Astrocyte (in vitro differentiated cells and primary cell): ENCODE results near the gene E4F1. TPM values are rescaled to one million over a fixed set of nuclear protein-coding genes. Genes with fewer than 3 reads are reported as not detected.

Experiments used
- DNase-seq: peaks from one replicate; pipeline ENCODE4 v3.0.0-alpha.2; 2010; ENCODE audit warnings: low read depth
- FAIRE-seq: peaks from 2 replicates; lab custom pipeline; 2011; peaks lifted over from hg19 to GRCh38; lab: Jason Lieb, UNC
- H2AFZ ChIP-seq: 2 replicates; pipeline ENCODE4 v1.6.0; 2012; ENCODE audit warnings: low read depth, low read length, inconsistent platforms
- H3K27ac ChIP-seq: 2 replicates; pipeline ENCODE4 v1.5.1; 2011; ENCODE audit warnings: low read depth, low read length, inconsistent platforms
- H3K27me3 ChIP-seq: 2 replicates; pipeline ENCODE4 v1.6.0; 2011; ENCODE audit warnings: low read length, inconsistent platforms; ENCODE audit not compliant: insufficient read depth
- H3K36me3 ChIP-seq: 2 replicates; pipeline ENCODE4 v1.5.1; 2011; ENCODE audit warnings: low read length, inconsistent platforms; ENCODE audit not compliant: insufficient read depth
- H3K4me1 ChIP-seq: 2 replicates; pipeline ENCODE4 v1.5.1; 2011; ENCODE audit warnings: low read length, inconsistent platforms; ENCODE audit not compliant: insufficient read depth
- H3K4me2 ChIP-seq: 2 replicates; pipeline ENCODE4 v1.6.0; 2012; ENCODE audit warnings: low read length, inconsistent platforms
- H3K4me3 ChIP-seq: 2 replicates; pipeline ENCODE4 v1.5.1; 2011; ENCODE audit warnings: low read depth, mild to moderate bottlenecking, low read length, inconsistent platforms; ENCODE audit not compliant: insufficient read depth
- H3K79me2 ChIP-seq: 2 replicates; pipeline ENCODE4 v1.6.0; 2012; ENCODE audit warnings: mild to moderate bottlenecking, low read length, inconsistent platforms; ENCODE audit not compliant: insufficient read depth
- H3K9ac ChIP-seq: 2 replicates; pipeline ENCODE4 v1.6.0; 2012; ENCODE audit warnings: mild to moderate bottlenecking, low read length, inconsistent platforms
- H3K9me3 ChIP-seq: 2 replicates; pipeline ENCODE4 v1.5.1; 2012; ENCODE audit warnings: low read depth, mild to moderate bottlenecking, low read length, inconsistent platforms; ENCODE audit not compliant: insufficient read depth
- H4K20me1 ChIP-seq: 2 replicates; pipeline ENCODE4 v1.6.0; 2012; ENCODE audit warnings: low read length, inconsistent platforms; ENCODE audit not compliant: insufficient read depth
- H3K27ac Mint-ChIP-seq: one replicate; pipeline ENCODE4 v1.8.0; 2021; ENCODE audit warnings: mild to moderate bottlenecking, mixed read lengths; ENCODE audit not compliant: unreplicated experiment
- H3K27me3 Mint-ChIP-seq: one replicate; pipeline ENCODE4 v1.8.0; 2021; ENCODE audit warnings: low read depth, mixed read lengths; ENCODE audit not compliant: unreplicated experiment
- H3K36me3 Mint-ChIP-seq: one replicate; pipeline ENCODE4 v1.8.0; 2021; ENCODE audit warnings: low read depth, mixed read lengths; ENCODE audit not compliant: unreplicated experiment
- H3K4me1 Mint-ChIP-seq: one replicate; pipeline ENCODE4 v1.8.0; 2021; ENCODE audit warnings: low read depth, mixed read lengths; ENCODE audit not compliant: unreplicated experiment
- H3K4me3 Mint-ChIP-seq: one replicate; pipeline ENCODE4 v1.8.0; 2021; ENCODE audit warnings: mild to moderate bottlenecking, moderate library complexity, mixed read lengths; ENCODE audit not compliant: unreplicated experiment
- H3K9me3 Mint-ChIP-seq: one replicate; pipeline ENCODE4 v1.8.0; 2021; ENCODE audit warnings: mild to moderate bottlenecking, mixed read lengths; ENCODE audit not compliant: unreplicated experiment
- EZH2 ChIP-seq: IDR thresholded peaks from 2 replicates; pipeline ENCODE4 v1.6.1; 2012; ENCODE audit warnings: mild to moderate bottlenecking, low read length, inconsistent platforms; ENCODE audit not compliant: insufficient read depth
- total RNA-seq: library from RNA; stranded (reverse); gene quantifications from 2 replicates; pipeline ENCODE4 v1.2.1, GENCODE V29; 2021
- TF ChIP-seq, protein P1 (sequence below): IDR thresholded peaks from 2 replicates; pipeline ENCODE4 v1.5.1; 2011; ENCODE audit warnings: low read depth, mild to moderate bottlenecking, inconsistent platforms, low read length, moderate library complexity; ENCODE audit not compliant: insufficient read depth

Gene E4F1
- total RNA-seq, 1 donor from 2014 or later, result 22.8 TPM

- Histone ChIP-seq H2AFZ (no peak overlapping the region), H3K79me2 (no peaks in the 10 kb centered on the region), H3K27ac (no peak overlapping the region), H3K27me3 (peaks cover 6% of the 10 kb centered on the region), H3K36me3 (no peaks in the 10 kb centered on the region), H3K4me1 (no peaks in the 10 kb centered on the region), H3K9ac (no peak overlapping the region), H4K20me1 (peaks cover 11% of the 10 kb centered on the region), H3K4me3 (no peak overlapping the region), H3K9me3 (no peaks in the 10 kb centered on the region), H3K4me2 (no peak overlapping the region)
- Mint-ChIP-seq H3K4me3 (no peak overlapping the region), H3K27ac (no peak overlapping the region), H3K36me3 (peaks cover 3% of the 10 kb centered on the region), H3K27me3 (peaks cover 21% of the 10 kb centered on the region), H3K4me1 (no peaks in the 10 kb centered on the region), H3K9me3 (no peaks in the 10 kb centered on the region)
- DNase-seq, result no peak
- TF ChIP-seq EZH2, result no peak
- TF ChIP-seq, protein P1, sequence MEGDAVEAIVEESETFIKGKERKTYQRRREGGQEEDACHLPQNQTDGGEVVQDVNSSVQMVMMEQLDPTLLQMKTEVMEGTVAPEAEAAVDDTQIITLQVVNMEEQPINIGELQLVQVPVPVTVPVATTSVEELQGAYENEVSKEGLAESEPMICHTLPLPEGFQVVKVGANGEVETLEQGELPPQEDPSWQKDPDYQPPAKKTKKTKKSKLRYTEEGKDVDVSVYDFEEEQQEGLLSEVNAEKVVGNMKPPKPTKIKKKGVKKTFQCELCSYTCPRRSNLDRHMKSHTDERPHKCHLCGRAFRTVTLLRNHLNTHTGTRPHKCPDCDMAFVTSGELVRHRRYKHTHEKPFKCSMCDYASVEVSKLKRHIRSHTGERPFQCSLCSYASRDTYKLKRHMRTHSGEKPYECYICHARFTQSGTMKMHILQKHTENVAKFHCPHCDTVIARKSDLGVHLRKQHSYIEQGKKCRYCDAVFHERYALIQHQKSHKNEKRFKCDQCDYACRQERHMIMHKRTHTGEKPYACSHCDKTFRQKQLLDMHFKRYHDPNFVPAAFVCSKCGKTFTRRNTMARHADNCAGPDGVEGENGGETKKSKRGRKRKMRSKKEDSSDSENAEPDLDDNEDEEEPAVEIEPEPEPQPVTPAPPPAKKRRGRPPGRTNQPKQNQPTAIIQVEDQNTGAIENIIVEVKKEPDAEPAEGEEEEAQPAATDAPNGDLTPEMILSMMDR, result no peak
- FAIRE-seq, result no peak
Measured at GRCh38 chr16:2191446-2191706, 32.0 kb upstream of the E4F1 start.

DNA sequence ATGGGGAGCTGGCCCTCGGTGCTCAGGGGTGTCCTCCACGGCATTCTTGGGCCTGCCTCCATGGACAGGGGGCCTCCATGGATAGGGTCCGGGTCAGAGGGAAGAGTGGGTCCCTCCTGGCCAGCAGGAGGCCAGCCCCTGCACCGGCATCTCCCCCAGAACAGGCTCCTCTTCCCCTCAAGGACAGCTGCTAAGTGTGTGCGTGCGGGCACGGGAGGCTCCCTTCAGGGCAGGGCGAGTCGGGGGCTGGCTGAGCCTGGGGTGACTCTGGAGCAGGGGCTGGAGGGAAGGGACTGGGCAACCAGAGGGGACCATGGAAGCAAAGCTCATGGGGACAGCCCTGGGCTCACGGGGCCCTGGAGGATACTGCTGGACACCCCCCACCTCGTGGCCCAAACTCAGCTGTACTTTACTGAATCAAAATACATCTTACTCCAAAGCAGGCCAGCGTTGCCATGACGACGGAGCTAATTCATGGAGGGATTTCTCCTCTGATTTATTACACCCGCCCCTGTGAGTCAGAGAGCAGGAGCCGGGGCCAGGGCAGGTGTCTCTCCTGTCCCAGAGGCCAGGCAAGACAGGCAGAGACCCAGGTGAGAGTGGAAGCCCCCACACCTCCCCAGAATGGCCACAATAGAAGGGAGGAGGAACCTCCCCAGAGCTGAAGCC lies 29.1 kb upstream of the E4F1 start:
- Mint-ChIP-seq H3K9me3 (no peaks in the 10 kb centered on the region), H3K4me1 (no peaks in the 10 kb centered on the region), H3K27ac (no peak overlapping the region), H3K36me3 (peaks cover 3% of the 10 kb centered on the region), H3K4me3 (no peak overlapping the region), H3K27me3 (peaks cover 37% of the 10 kb centered on the region)
- Histone ChIP-seq H3K79me2 (no peaks in the 10 kb centered on the region), H4K20me1 (peaks cover 11% of the 10 kb centered on the region), H3K4me3 (no peak overlapping the region), H3K27ac (no peak overlapping the region), H3K9me3 (no peaks in the 10 kb centered on the region), H3K4me1 (no peaks in the 10 kb centered on the region), H2AFZ (no peak overlapping the region), H3K27me3 (peaks cover 26% of the 10 kb centered on the region), H3K4me2 (no peak overlapping the region), H3K36me3 (no peaks in the 10 kb centered on the region), H3K9ac (no peak overlapping the region)
- DNase-seq, result no peak
- no peak for FAIRE-seq
- TF ChIP-seq EZH2, result no peak
- TF ChIP-seq, protein P1, result no peak

GRCh38 chr16:2194852-2195321 lies 28.5 kb upstream of the E4F1 start:
- H3K4me3 ChIP-seq, result no peak overlapping the region
- FAIRE-seq (no peak), DNase-seq (no peak)
- H2AFZ ChIP-seq, result no peak overlapping the region
- H3K27ac ChIP-seq, result no peak overlapping the region
- H3K36me3 ChIP-seq, result no peaks in the 10 kb centered on the region
- H3K9ac ChIP-seq, result no peak overlapping the region
- H3K9me3 ChIP-seq, result no peaks in the 10 kb centered on the region
- H3K4me1 Mint-ChIP-seq, result no peaks in the 10 kb centered on the region
- H3K79me2 ChIP-seq, result no peaks in the 10 kb centered on the region
- no peak overlapping the region for H3K27ac Mint-ChIP-seq
- H3K4me3 Mint-ChIP-seq, result no peak overlapping the region
- H3K4me2 ChIP-seq, result no peak overlapping the region
- H3K27me3 Mint-ChIP-seq, result peaks cover 39% of the 10 kb centered on the region
- H4K20me1 ChIP-seq, result peaks cover 11% of the 10 kb centered on the region
- H3K4me1 ChIP-seq, result no peaks in the 10 kb centered on the region
- H3K27me3 ChIP-seq, result peaks cover 26% of the 10 kb centered on the region
- no peaks in the 10 kb centered on the region for H3K9me3 Mint-ChIP-seq
- TF ChIP-seq, protein P1, result no peak
- TF ChIP-seq EZH2, result no peak
- H3K36me3 Mint-ChIP-seq, result peaks cover 3% of the 10 kb centered on the region
